Activated CD8-positive, alpha-beta memory T cell treated with anti-CD3 and anti-CD28 coated beads, Interleukin-2, amount 50 U/mL, for 1 hour (primary cell): ENCODE data around the gene DVL3.

Experiments
- DNase-seq: peaks from one replicate; pipeline ENCODE4 v3.0.0-alpha.2; 2020; ENCODE audit errors: extremely low read depth

DVL3 gene

GRCh38 chr3:184211297-184211696, 56.1 kb downstream of the DVL3 start:
- no peak for DNase-seq

DNA sequence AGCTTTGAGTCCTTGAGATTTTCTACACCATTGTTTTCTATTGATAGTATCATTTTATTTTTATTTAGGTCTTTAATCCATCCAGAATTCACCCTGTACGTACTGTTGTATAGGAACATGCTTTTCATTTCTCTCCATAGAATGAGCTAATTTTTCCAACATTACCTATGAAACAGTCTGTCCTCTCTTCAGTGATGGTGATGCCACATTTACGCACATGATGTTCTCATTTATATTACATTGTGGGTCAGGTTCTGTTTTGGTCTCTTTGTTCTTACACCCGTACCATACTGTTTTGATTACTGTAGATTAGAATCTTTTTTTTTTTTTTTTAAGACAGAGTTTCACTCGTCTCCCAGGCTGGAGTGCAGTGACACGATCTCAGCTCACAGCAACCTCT, 56.5 kb downstream of the DVL3 start:
- DNase-seq = no peak

DNA sequence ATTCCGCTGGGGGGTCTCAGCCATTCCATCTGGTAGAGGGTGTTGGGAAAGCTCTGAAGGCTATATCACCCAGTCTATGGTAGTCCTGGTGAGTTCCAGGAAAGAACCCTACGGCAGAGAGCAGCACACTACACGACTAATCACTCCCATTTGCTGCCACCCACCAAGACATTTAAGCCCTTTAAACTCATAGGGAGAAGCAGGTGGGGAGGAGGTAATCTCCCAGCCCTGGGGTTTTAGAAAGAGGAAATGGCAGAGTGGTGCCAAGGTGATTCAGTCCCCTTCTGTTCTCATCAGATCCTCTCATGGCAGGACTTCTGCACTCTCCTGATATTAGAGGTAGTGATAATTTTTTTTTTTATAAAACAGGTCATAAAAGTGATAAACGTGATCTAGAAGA, 63.6 kb downstream of the DVL3 start:
- no peak for DNase-seq

GRCh38 chr3:184222521-184222920, 67.3 kb downstream of the DVL3 start:
- no peak for DNase-seq
